Esophagus squamous epithelium (tissue), 4 donors: ENCODE data around the gene CREB5.

ENCODE experiments used
- POLR2A ChIP-seq, 4 donors: fragments of 450-650 bp; IDR thresholded peaks; one replicate each; pipeline ENCODE4 v1.6.1; 2017; ENCODE audit warnings: antibody characterized with exemption in 4 of 4, mild to moderate bottlenecking in 4 of 4, moderate library complexity in 3 of 4
- TF ChIP-seq, protein P1 (sequence below), 6 experiments: fragments of 450-650 bp in 4 of 6; fragments of 200-600 bp in 2 of 6; sonication (generic) in 2 of 6; IDR thresholded peaks; one replicate each; pipeline ENCODE4 v1.5.1; 2016 to 2019; ENCODE audit warnings: antibody characterized with exemption in 6 of 6, mild to moderate bottlenecking in 4 of 6, moderate library complexity in 4 of 6

DNA sequence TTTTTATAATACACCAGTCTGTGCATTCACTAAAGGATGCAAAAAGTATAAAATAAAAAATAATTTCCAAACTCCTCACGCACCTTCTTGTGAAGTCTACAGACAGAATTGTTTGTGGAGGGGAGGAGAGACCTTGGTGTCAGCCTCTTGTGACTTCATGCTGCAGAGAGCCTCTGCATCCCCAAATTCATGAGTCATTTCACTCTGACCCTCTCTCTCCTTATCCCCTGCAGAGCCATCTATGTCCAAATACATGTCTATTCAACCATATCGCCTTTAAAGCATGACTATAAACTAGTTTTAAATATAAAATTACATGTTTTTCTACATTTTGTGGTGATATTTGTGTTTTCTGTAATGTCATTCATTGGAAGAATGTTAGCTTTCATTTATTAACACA is 6.0 kb downstream of the CREB5 start:
- TF ChIP-seq, protein P1, sequence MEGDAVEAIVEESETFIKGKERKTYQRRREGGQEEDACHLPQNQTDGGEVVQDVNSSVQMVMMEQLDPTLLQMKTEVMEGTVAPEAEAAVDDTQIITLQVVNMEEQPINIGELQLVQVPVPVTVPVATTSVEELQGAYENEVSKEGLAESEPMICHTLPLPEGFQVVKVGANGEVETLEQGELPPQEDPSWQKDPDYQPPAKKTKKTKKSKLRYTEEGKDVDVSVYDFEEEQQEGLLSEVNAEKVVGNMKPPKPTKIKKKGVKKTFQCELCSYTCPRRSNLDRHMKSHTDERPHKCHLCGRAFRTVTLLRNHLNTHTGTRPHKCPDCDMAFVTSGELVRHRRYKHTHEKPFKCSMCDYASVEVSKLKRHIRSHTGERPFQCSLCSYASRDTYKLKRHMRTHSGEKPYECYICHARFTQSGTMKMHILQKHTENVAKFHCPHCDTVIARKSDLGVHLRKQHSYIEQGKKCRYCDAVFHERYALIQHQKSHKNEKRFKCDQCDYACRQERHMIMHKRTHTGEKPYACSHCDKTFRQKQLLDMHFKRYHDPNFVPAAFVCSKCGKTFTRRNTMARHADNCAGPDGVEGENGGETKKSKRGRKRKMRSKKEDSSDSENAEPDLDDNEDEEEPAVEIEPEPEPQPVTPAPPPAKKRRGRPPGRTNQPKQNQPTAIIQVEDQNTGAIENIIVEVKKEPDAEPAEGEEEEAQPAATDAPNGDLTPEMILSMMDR (IDR thresholded peaks at IDR 0.05): no peak
- TF ChIP-seq POLR2A (IDR thresholded peaks at IDR 0.05): no peak
